ENCODE data around the gene POLH. TPM values are rescaled to one million over a fixed set of nuclear protein-coding genes. Genes with fewer than 3 reads are reported as not detected.
A peak's percentile ranks its signal among the peaks of the same experiment; 100 is the strongest.

Gene POLH
- total and polyA plus RNA-seq, 9 of the 15 experiments (the other 6 are each of a cell fraction or from before 2014, with no cell fraction given): 5.8 to 31.6 (median 20.6) TPM

- TF ChIP-seq PATZ1 (CRISPR knock-in tag; IDR thresholded peaks at IDR 0.05; ENCODE audit: borderline replicate concordance) (no peak), MCM7 (IDR thresholded peaks at IDR 0.05) (peak in 1 of 2 experiments; percentile 51; a peak in 1 of 4 replicates), BCOR (IDR thresholded peaks at IDR 0.05) (peak; percentile 78), PKNOX1 (IDR thresholded peaks at IDR 0.05) (0 out of 2 replicates have a peak, but pooled peaks have one; percentile 6), ZNF655 (CRISPR knock-in tag; IDR thresholded peaks at IDR 0.05) (no peak), PURB (CRISPR knock-in tag; IDR thresholded peaks at IDR 0.05; ENCODE audit: low read depth) (no peak), POLR2B (IDR thresholded peaks at IDR 0.05; ENCODE audit: low read depth, partially characterized antibody) (peak; percentile 97), CBX8 (IDR thresholded peaks at IDR 0.05; ENCODE audit: borderline replicate concordance, extremely low read depth, low read depth, low read length, poor library complexity, severe bottlenecking) (no peak), MLLT1 (IDR thresholded peaks at IDR 0.05) (peak; percentile 47 to 95), ATF3 (IDR thresholded peaks at IDR 0.05) (no peak), ATF3 (CRISPR knock-in tag; conservative IDR thresholded peaks at IDR 0.05) (0 out of 2 replicates have a peak, but pooled peaks have one; percentile 58), VEZF1 (CRISPR knock-in tag; IDR thresholded peaks at IDR 0.05) (peak; percentile 48; the same call in 1 of the 2 replicates), POLR2A (conservative IDR thresholded peaks at IDR 0.05) (peak; percentile 99), ZFP36 (IDR thresholded peaks at IDR 0.05; ENCODE audit: low read depth, low read length, partially characterized antibody) (no peak), MNT (conservative IDR thresholded peaks at IDR 0.05) (no peak), ARID1B (IDR thresholded peaks at IDR 0.05) (peak; percentile 75)
Measured at GRCh38 chr6:43635387-43636307, 59.7 kb downstream of the POLH start, which contains the start of gene MAD2L1BP (continued).
